CD4-positive, alpha-beta T cell treated with Interleukin-15 for 4 hours (primary cell): Measurements from ENCODE around the gene PRKAA2.

Experiments
- DNase-seq: peaks from one replicate; pipeline ENCODE4 v3.0.0-alpha.2; 2020; ENCODE audit warnings: low spot score

The PRKAA2 gene

DNA sequence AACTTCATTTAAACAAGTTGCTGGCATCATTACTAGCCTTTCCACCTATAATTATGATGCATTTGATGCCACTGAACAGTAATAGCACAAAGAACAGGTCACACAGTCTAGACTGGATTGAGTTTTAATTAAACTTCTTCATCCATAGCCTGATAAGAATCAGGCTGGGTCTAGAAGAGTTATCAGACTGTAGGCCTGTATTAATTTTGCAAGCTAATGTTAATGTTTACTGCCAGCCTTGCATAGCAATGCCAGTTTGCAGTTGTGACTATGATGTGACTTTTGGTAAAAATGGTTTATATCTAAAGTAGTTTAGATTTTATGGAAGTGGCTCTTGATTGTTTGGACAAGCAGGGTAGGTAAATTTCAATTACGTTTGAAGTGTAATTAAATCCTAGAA, 68.0 kb downstream of the PRKAA2 start:
- DNase-seq: no peak

DNA sequence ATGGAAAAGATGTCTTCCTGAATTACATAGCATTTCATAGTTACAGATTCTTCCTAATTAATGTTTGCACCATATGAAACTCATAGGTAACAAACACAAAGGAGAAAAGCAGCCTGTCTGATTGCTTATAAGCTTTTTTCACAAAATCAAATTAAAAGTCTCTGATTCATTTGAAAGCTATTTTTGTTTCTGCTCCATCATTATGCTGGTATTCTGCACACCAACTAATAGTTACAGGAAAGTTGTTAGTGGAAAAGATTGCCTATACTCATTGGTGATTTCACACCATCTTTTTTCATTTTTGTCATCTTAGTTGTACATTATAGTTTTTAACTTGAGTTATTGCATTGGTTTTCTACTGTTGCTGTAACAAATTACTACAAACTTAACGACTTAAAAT, 70.0 kb downstream of the PRKAA2 start:
- no peak for DNase-seq

DNA sequence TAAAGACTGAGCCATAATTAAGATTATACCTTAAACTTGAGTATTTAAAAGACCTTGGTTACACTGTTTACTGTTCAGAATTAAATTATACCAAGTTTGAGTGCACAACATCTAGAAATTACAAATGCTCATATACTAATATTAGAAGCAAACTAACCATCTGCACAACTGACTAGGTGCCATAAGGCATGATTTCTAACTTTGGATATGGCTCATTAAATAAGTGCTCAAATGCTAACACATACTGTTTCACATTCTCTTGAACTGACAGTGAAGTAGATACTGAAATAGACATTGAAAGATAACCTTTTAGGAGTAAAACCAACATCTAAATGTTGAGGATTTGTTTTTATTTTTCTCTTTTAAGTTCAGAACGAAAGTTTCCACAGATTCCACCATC, 74.1 kb downstream of the PRKAA2 start:
- no peak for DNase-seq

DNA sequence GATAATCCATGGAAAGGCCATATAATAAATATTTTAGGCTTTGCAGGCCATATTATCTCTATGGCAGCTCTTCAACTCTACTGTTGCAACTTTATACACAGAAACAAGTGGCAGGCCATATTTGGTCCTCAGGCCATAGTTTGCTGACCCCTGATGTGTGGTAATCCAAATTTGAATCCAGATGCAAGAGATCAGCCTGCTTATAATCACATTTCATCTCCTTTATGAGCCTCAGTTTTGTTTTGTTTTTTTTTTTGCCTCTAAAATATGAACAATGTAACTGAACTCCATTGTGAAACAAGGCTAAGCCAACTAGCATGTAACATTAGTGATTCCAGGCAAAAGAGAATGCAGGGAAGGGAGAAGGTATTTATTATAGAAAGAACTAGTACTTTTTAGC, 81.6 kb downstream of the PRKAA2 start:
- no peak for DNase-seq

DNA sequence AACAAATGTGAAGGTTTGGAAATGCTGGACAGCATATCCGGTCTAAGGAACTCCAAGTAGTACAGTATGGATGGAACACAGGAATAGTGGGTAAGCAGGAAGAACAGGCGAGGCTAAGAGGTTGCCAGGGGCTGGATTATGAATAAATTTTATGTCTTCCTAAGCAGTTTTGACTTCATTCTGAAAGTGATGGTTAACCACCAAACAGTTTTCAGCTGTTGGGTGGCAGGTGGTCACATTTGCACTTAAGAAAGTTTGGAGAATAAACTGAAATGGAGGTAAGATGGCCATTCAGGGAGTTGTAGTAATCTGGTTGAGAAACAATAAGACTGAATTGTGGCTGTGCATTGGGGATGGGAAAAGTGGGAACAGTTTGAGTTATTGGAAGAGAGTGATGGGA, 83.8 kb downstream of the PRKAA2 start:
- no peak for DNase-seq

DNA sequence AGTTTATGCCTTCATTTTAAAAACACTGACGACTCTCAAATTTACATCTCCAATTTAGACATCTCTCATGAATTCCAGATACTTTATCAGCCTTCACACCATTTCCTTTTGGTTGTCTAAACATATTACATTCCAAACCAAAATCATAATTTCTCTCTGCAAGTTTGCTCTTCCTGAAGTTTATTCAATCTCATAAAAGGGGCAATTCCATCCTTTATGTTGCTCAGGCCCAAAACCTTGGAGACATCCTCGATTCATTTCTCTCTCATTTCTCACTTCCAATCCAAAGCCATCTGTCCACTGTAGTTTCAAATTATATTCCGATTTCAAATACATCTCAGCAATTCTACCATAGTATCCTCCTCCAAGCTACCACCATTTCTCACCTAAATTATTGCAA, 100.1 kb downstream of the PRKAA2 start:
- DNase-seq: no peak

DNA sequence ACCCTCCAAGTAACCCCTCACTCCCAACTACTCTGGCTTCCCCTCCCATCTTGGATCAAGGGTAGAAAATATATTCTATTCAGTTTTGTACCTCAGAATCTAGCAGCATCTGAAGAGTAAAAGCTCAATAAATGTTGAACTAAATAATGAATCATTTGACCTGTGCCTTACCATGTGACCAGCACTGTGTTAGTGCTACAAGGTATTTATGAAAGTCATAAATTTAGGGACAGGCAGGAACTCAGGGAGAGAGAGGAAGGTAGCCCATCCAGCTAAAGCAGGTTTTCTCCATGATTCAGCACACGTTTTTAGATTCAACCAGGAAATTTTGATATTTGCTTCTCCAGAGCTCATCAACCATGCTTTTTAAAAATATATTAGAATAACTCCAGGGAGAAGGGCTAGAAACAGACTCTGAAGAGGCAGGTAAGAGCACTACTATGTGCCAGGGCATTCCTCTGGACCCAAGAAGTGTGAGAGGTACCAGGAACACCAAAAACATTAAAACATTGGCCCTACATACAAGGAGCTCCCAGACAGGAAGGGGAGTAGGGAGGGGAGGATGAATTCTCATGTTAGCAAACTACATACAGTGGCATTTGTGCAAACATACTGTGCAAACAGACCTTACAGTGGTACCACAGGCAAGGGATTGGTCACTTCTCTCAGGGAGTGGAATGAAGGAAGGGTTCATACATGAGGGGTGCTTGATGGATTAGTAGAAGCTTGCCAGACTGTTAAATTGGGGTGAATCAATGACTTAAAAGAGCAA, 109.8 kb downstream of the PRKAA2 start:
- DNase-seq: no peak

DNA sequence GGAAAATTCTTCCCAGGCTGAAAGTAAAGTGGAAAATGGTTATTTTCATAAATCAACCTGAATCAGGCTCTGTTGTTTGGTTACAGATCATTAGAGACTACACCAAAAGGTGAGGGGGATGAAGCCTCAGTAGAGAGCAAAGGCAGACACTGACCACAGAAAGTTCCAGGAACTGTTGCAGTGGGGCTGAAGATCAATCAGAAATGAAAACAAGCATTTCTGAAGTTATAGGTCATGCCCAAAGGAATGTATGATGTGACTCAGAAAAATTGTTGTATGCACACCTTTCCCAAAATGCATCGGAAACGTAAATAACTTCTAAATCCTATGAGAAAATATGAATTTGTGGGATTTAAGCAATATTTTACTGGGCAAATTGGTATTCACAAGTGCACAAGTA, 110.8 kb downstream of the PRKAA2 start:
- no peak for DNase-seq

DNA sequence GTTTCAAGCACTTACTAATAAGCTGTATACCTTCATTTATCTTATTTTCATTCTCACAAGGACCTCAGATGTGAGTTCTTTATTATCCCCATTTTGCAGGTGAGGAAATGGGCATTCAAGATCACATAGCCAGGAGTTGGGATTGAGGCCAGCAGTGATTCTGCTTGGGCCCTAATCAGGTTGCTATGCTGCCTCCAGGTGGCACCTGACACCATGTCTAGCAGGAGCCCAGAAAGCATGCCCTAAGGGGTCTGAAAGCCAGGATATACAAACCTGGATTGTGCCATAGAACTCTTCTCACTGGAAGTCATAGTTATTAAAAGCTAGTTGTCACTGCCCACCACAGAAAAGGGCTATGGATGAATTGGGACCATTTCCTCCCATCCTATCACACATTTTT, 113.0 kb downstream of the PRKAA2 start:
- no peak for DNase-seq

DNA sequence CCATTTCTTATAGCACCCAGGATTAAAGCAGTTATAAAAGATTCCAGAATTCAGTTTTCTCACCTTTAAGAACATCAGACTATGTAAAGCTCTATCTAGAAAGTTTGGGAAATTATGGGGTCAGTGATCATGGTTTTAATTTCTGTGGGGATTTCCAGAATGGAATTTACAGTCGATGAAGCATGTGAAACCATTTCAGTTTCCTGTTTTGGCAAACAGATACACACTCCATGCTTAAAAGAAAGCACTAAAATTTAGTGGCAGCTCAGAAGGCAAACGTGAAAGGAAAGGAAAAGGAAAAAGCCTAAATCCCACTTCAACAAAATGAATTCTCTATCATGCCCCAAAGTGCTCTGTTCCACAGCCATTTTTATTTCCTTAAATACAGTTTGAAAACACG, 113.7 kb downstream of the PRKAA2 start:
- no peak for DNase-seq
